Activated naive CD4-positive, alpha-beta T cell treated with anti-CD3 and anti-CD28 coated beads, Interleukin-2, amount 50 U/mL, for 24 hours (primary cell): ENCODE data around the gene EPB41.
"Not testable (repeated sequence)": the region's sequence is repeated elsewhere in the genome, so short reads cannot be mapped to it uniquely, and the experiment has no call there.

ENCODE experiments used
- H3K27ac Mint-ChIP-seq: one replicate; pipeline ENCODE4 v1.8.0; 2021; ENCODE audit warnings: mild to moderate bottlenecking, mixed read lengths
- H3K27me3 Mint-ChIP-seq: one replicate; pipeline ENCODE4 v1.8.0; 2021; ENCODE audit warnings: mixed read lengths
- H3K36me3 Mint-ChIP-seq: one replicate; pipeline ENCODE4 v1.8.0; 2021; ENCODE audit warnings: mixed read lengths
- H3K4me1 Mint-ChIP-seq: one replicate; pipeline ENCODE4 v1.8.0; 2021; ENCODE audit warnings: mixed read lengths
- H3K4me3 Mint-ChIP-seq: one replicate; pipeline ENCODE4 v1.8.0; 2021; ENCODE audit warnings: mild to moderate bottlenecking, mixed read lengths
- H3K9me3 Mint-ChIP-seq: one replicate; pipeline ENCODE4 v1.8.0; 2021; ENCODE audit warnings: mixed read lengths

Gene EPB41

DNA sequence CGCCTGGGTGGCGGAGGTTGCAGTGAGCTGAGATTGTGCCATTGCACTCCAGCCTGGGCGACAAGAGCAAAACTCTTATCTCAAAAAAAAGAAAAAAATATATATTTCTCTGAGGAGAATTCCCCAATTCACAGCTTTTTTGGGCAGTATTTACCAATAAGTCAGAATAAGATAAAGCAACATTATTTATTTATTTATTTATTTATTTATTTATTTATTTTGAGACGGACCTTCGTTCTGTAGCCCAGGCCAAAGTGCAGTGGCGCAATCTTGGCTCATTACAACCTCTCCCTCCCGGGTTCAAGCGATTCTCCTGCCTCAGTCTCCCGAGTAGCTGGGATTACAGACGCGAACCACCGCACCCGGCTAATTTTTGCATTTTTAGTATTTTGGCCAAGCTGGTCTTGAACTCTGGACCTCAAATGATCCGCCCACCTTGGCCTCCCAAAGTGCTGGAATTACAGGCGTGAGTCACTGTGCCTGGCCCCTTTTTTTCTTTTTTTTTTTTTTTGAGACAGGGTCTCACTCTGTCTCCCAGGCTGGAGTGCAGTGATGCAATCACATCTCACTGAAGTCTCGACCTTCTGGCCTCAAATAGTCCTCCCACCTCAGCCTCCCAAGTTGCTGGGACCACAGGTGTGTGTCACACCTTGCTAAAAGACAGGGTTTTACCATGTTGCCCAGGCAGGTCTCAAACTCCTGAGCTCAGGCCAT, 165.7 kb downstream of the EPB41 start:
- not testable (repeated sequence) for H3K4me3 Mint-ChIP-seq, H3K36me3 Mint-ChIP-seq, H3K27me3 Mint-ChIP-seq, H3K27ac Mint-ChIP-seq, H3K9me3 Mint-ChIP-seq
- peaks cover 22% of the 10 kb centered on the region for H3K4me1 Mint-ChIP-seq

DNA sequence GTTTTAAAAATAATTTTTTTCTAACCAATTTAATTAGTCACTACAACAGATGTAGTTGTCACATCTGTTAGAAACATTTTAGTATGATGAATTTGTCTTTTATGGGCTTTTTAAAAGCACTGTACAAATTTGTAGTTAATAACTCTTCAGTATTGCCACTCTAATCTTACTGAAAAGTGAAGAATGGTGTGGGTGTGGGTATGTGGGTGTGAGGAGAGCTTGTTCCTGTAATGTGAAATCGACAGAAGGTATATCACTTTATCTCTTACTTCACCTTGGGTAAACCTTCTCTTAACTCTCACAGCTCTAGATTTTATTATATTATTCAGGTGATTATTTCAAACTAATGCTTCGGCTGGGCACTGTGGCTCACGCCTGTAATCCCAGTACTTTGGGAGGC, 166.8 kb downstream of the EPB41 start:
- H3K27ac Mint-ChIP-seq: peak overlapping the region; percentile 90
- H3K4me1 Mint-ChIP-seq: peaks cover 22% of the 10 kb centered on the region
- H3K36me3 Mint-ChIP-seq: peaks cover 8% of the 10 kb centered on the region
- H3K4me3 Mint-ChIP-seq: peak overlapping the region; percentile 36
- no peaks in the 10 kb centered on the region for H3K27me3 Mint-ChIP-seq
- no peaks in the 10 kb centered on the region for H3K9me3 Mint-ChIP-seq

DNA sequence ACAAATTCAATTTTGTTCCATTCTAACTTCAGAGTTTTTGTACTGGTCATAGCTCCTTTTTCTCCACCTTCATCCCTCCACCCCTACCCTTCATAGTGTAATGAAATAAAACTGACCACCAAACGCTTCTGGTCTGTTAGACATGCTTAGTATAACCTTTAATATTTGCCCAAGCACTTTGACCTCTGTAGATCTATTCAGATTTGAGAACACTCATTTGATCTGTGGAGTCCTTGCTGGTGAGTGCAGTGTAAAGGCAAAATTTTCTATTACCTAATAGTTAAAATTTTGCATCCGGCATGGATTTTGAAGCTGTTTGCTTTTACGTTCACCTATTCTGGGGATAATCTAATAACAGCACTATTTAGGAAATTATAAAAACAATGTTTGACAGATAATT, 168.2 kb downstream of the EPB41 start:
- H3K27ac Mint-ChIP-seq: no peak overlapping the region
- H3K4me1 Mint-ChIP-seq: peaks cover 22% of the 10 kb centered on the region
- H3K9me3 Mint-ChIP-seq: no peaks in the 10 kb centered on the region
- H3K27me3 Mint-ChIP-seq: no peaks in the 10 kb centered on the region
- H3K36me3 Mint-ChIP-seq: peaks cover 8% of the 10 kb centered on the region
- H3K4me3 Mint-ChIP-seq: no peak overlapping the region

DNA sequence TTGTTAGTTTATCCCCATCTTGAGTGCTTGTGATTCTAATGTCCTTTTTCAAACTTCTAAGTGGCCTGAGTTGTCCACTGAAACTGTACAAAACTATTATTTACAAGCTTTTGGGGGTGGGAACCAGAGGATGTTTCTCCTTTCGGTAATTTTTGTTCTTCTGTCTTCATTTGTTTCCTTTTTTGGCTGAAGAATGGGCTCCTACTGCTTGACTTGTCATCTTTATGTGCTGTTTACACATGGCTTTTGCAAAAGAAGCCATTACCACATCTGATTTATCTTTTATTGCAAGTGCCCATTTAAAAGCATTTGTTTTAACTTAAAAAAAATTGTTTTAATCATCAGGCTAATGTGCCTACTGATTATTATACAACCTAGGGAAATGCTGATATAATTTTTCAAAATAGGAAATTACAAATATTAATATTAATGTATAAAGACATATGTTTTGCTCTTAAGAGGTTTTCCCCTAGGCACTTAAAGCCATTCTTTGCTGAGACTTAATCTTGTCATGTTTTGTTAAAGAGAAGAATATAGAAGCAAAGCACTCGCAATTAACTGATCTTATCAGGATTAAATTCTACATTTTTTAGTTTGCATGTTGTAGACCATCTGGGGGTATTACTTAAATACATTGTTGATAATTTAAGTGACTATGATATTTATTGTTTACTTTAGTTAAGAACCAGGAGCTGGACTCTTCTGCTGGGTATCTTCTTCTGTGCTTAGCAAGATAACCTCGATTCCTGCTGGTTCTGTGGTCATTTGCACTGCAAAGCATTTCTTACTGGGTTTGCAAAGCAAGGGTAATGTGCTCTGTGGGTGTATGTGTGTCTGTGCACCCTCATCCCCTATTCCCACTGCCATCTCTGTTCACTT, 169.2 kb downstream of the EPB41 start:
- H3K9me3 Mint-ChIP-seq: no peaks in the 10 kb centered on the region
- no peaks in the 10 kb centered on the region for H3K27me3 Mint-ChIP-seq
- H3K27ac Mint-ChIP-seq: peak overlapping the region; percentile 95
- H3K4me1 Mint-ChIP-seq: peaks cover 22% of the 10 kb centered on the region
- H3K36me3 Mint-ChIP-seq: peaks cover 10% of the 10 kb centered on the region
- peak overlapping the region; percentile 15 for H3K4me3 Mint-ChIP-seq

DNA sequence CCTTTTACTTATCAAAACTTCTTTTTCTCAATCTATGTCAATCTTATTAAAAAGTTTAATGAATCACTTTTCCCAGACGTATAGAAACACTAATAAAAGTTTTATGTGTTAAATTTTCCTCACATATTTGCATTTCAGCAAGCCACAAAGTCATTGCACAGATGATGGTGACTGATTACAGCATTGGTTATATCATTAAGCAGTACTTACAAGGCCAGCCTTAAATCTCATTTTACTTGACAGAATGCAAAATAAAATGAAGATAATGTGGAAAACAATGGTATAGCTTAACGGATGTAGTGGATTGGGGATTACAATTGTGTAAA, 169.8 kb downstream of the EPB41 start:
- Mint-ChIP-seq H3K27me3 (no peaks in the 10 kb centered on the region), H3K27ac (peak overlapping the region; percentile 95), H3K36me3 (peaks cover 10% of the 10 kb centered on the region), H3K4me1 (peaks cover 22% of the 10 kb centered on the region), H3K9me3 (no peaks in the 10 kb centered on the region), H3K4me3 (peak overlapping the region; percentile 15)

DNA sequence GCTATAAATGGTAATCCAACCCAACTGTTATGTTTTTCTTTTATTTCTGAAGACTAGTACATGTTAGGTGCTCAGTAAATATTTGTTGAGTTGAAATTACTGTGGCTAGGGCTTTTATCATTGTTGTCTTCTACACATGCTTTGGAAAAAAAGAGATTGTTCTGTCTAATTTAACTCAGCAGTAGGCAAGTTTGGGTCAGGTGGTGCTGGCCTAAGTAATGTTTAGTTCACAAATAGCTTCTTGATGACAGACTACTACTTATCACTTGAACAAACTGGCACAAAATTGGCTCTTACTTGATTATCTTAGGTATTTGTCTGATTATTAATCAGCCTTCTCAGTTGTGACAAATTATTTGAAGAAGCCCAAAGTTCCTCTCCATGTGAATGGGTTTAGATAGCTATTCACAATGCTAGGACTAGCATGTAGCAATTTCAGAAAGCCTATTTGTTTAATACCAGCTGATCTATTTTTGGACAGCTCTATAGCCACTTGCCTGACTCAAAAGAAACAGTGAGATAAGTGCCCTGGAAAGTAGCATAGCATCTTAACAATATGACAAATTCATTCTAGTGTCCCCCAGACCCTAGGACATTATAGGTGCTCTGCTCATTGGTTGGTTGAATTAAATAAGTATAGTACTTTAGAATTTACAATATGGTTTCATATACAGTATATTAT, 176.7 kb downstream of the EPB41 start:
- Mint-ChIP-seq H3K4me3 (no peak overlapping the region), H3K9me3 (no peaks in the 10 kb centered on the region), H3K27me3 (no peaks in the 10 kb centered on the region), H3K27ac (no peak overlapping the region), H3K36me3 (peaks cover 28% of the 10 kb centered on the region), H3K4me1 (peaks cover 5% of the 10 kb centered on the region)

DNA sequence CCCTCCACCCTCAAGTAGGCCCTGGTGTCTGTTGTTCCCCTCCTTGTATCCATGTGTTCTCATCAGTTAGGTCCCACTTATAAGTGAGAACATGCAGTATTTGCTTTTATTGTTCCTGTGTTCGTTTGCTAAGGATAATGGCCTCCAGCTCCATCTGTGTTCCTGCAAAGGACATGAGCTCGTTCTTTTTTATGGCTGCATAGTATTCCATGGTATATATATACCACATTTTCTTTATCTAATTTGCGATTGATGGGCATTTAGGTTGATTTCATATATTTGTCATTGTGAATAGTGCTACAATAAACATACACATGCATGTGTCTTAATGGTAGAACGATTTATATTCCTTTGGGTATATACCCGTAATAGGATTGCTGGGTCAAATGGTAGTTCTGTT, 178.3 kb downstream of the EPB41 start:
- H3K9me3 Mint-ChIP-seq, H3K4me1 Mint-ChIP-seq, H3K27me3 Mint-ChIP-seq, H3K4me3 Mint-ChIP-seq, H3K27ac Mint-ChIP-seq: not testable (repeated sequence)
- H3K36me3 Mint-ChIP-seq: peaks cover 32% of the 10 kb centered on the region

DNA sequence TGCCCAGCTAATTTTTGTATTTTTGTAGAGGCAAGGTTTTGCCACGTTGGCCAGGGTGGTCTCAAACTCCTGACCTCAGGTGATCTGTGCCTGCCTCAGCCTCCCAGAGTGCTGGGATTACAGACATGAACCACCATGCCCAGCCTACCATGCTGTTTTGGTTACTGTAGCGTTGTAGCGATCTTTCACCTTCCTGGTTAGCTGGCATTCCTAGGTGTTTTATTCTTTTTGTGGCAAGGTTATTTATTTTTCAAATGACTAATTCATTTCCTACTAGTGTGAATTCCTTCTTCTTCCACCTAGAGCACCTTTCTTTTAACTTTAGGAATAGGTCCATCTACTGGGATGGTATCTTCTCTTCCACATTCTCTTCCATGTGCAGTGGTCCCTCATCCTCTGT, 180.1 kb downstream of the EPB41 start:
- H3K4me1 Mint-ChIP-seq: peaks cover 5% of the 10 kb centered on the region
- H3K4me3 Mint-ChIP-seq: no peak overlapping the region
- no peaks in the 10 kb centered on the region for H3K27me3 Mint-ChIP-seq
- H3K9me3 Mint-ChIP-seq: no peaks in the 10 kb centered on the region
- no peak overlapping the region for H3K27ac Mint-ChIP-seq
- H3K36me3 Mint-ChIP-seq: peaks cover 30% of the 10 kb centered on the region

DNA sequence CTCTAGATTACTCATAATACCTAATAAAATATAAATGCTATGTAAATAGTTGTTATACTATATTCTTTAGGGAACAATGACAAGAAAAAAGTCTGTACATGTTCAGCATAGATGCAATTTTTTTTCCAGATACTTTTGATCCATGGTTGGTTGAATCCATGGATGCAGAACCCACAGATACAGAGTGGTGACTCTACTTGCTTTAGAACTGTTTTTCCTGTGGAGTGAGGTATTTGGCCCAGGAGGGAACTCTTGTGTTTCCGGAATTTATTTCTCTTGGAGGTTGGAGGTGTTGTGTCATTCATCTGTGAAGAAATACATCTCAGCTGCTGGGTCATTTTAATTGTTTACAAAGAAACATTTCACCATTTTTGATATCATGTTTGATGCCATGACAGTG, 180.6 kb downstream of the EPB41 start:
- peaks cover 29% of the 10 kb centered on the region for H3K36me3 Mint-ChIP-seq
- H3K27me3 Mint-ChIP-seq: no peaks in the 10 kb centered on the region
- H3K4me1 Mint-ChIP-seq: peaks cover 4% of the 10 kb centered on the region
- H3K27ac Mint-ChIP-seq: no peak overlapping the region
- H3K9me3 Mint-ChIP-seq: no peaks in the 10 kb centered on the region
- no peak overlapping the region for H3K4me3 Mint-ChIP-seq

DNA sequence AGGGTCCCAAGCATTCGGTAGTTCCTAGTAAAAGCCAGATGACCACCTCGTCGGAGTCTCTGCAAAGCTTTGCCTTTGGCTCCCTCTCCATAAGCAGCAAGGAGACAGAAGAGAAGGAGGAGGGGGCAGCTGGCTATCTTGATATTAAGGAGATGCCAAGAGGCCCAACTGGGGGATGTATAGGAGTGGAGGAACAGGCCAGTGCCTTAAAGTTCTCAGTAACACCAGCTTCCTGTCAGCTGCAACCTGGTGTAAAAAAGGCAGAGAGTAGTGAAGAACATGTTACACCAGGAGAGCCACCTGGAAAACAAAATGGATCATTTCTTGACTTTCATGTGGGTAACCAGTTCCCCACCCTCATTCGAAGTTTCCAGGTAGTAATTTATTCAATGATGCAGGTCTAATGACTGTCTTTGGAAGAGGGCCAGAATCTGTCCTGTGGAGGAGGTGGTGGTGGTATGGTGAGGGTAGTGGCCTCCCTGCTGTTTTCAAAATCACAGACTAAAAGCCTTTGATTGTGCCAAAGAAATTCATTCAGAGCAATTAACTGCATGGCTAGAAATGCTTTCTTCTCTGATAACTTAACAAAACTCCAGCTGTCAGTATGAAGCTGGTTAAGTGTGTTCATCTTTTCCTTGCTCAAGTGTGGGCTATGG, 182.0 kb downstream of the EPB41 start:
- no peaks in the 10 kb centered on the region for H3K9me3 Mint-ChIP-seq
- peaks cover 25% of the 10 kb centered on the region for H3K36me3 Mint-ChIP-seq
- H3K27ac Mint-ChIP-seq: peak overlapping the region; percentile 74
- H3K27me3 Mint-ChIP-seq: no peaks in the 10 kb centered on the region
- peaks cover 4% of the 10 kb centered on the region for H3K4me1 Mint-ChIP-seq
- H3K4me3 Mint-ChIP-seq: no peak overlapping the region

DNA sequence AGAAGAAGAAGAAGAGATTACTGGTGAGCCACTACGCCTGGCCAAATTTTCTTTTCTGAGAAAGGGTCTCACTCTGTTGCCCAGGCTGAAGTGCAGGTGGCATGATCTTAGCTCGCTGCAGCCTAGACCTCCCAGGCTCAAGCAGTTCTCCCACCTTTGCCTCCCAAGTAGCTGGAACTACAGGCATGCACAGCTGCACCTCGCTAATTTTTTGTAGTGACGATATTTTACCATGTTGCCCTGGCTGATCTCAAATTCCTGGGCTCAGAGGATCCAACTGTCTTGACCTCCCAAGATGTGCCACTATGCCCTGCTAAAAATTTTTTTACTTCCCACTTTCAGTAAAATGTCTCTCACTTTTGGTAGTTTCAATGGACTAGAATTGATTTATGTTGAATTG, 184.9 kb downstream of the EPB41 start:
- Mint-ChIP-seq H3K4me1 (peaks cover 4% of the 10 kb centered on the region), H3K9me3 (no peaks in the 10 kb centered on the region), H3K27ac (no peak overlapping the region), H3K27me3 (no peaks in the 10 kb centered on the region), H3K36me3 (peaks cover 16% of the 10 kb centered on the region), H3K4me3 (no peak overlapping the region)

DNA sequence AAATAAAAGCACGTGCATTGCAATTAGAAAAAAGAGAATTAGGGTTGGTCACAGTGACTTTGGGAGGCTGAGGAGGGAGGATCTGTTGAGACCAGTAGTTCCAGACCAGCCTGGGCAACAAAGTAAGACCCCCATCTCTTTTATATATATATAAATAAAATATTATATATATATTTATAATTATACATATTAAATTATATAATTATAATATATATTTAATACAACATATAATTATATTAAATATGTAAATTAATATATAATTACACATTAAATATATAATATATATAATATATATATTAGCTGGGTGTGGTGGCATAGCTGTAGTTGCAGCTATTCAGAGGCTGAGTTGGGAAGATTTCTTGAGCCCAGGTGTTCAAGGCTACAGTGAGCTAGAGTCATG, 186.1 kb downstream of the EPB41 start:
- H3K4me3 Mint-ChIP-seq: no peak overlapping the region
- peaks cover 14% of the 10 kb centered on the region for H3K36me3 Mint-ChIP-seq
- no peaks in the 10 kb centered on the region for H3K27me3 Mint-ChIP-seq
- H3K9me3 Mint-ChIP-seq: no peaks in the 10 kb centered on the region
- peaks cover 4% of the 10 kb centered on the region for H3K4me1 Mint-ChIP-seq
- no peak overlapping the region for H3K27ac Mint-ChIP-seq

DNA sequence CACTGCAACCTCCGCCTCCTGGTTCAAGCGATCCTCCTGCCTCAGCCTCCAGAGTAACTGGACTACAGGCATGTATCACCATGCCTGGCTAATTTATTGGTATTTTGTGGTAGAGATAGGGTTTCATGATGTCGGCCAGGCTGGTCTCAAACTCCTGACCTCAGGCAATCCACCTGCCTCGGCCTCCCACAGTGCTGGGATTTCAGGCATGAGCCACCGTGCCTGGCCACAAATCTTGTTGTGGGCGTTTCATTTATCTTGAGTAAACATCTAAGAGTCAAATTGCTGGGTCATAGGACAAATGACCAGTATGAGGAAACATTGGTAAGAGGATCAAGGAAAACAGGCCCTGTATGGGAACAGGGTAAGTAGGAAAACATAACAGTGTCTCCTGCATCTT, 191.5 kb downstream of the EPB41 start:
- Mint-ChIP-seq H3K36me3 (peaks cover 3% of the 10 kb centered on the region), H3K9me3 (no peaks in the 10 kb centered on the region), H3K27ac (no peak overlapping the region), H3K4me1 (no peaks in the 10 kb centered on the region), H3K4me3 (no peak overlapping the region), H3K27me3 (no peaks in the 10 kb centered on the region)

DNA sequence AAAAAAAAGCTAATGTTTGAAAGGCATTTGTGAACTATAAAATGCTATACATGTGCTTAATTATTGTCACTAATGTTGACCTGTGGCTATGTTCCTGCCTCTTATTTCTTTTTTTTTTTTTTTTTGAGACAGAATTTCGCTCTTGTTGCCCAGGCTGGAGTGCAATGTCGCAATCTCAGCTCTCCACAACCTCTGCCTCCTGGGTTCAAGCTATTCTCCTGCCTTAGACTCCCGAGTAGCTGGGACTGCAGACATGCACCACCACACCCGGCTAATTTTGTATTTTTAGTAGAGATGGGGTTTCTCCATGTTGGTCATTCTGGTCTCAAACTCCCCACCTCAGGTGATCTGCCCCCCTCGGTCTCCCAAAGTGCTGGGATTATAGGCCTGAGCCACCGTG, 193.7 kb downstream of the EPB41 start:
- H3K36me3 Mint-ChIP-seq, H3K4me1 Mint-ChIP-seq, H3K27ac Mint-ChIP-seq: not testable (repeated sequence)

DNA sequence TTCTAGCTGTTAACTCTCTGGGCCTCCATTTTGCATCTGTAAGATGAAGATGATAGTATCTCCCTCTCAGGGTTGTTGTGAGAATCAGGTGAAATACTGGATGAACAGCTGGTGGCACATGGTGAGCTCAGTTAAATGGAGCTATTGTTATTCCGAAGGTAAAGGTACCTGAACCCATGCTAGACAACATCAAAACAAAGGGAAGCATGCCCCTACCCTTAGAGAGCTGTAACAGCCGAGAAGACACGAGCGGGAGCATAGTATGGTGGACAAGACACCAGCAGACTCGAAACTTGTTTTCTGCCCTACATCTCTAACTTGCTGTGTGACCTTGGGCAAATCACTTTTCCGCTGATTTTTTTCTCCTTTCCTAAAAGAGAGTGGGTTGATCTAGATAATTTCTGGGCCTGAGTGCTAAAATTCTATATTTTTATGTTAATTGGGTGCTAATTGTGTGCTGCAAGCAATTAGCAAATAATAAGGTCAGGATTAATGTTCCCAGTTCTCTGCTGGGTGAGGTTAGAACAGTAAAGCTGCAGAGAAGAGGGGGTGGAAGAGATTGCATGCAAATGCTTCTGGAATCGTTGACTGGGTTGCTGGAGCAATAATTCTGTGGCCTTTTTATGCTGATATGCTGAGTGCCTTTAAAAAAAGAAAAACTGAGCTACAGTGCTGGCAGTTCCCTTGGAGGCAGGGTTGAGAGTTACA, 198.5 kb downstream of the EPB41 start:
- H3K4me3 Mint-ChIP-seq: no peak overlapping the region
- H3K36me3 Mint-ChIP-seq: peaks cover 15% of the 10 kb centered on the region
- no peaks in the 10 kb centered on the region for H3K27me3 Mint-ChIP-seq
- H3K9me3 Mint-ChIP-seq: no peaks in the 10 kb centered on the region
- no peak overlapping the region for H3K27ac Mint-ChIP-seq
- no peaks in the 10 kb centered on the region for H3K4me1 Mint-ChIP-seq

More for the DNA sequence above, 193.7 kb downstream of the EPB41 start:
- not testable (repeated sequence) for H3K9me3 Mint-ChIP-seq, H3K4me3 Mint-ChIP-seq, H3K27me3 Mint-ChIP-seq
